HG03439 (cell line): ENCODE measurements around the gene MKRN2.

Experiments used
- ATAC-seq: cut with Tn5 transposase; IDR thresholded peaks from one replicate; pipeline ENCODE4 v1.9.1; 2021; ENCODE audit warnings: mild to moderate bottlenecking, moderate library complexity; ENCODE audit not compliant: unreplicated experiment

Gene MKRN2

GRCh38 chr3:12553921-12554391 is 2.9 kb upstream of the MKRN2 start:
- ATAC-seq: no peak

GRCh38 chr3:12556314-12556689 is 585 bp upstream of the MKRN2 start:
- no peak for ATAC-seq

GRCh38 chr3:12557473-12558100 is 700 bp downstream of the MKRN2 start:
- no peak for ATAC-seq

- ATAC-seq: no peak
Measured at GRCh38 chr3:12558706-12559105, 1.8 kb downstream of the MKRN2 start.

GRCh38 chr3:12559520-12559919 is 2.6 kb downstream of the MKRN2 start:
- no peak for ATAC-seq

GRCh38 chr3:12560505-12561190 is 3.8 kb downstream of the MKRN2 start:
- ATAC-seq: peak; percentile 46

GRCh38 chr3:12561397-12561796 is 4.5 kb downstream of the MKRN2 start:
- ATAC-seq: no peak

- ATAC-seq: no peak
Measured at GRCh38 chr3:12562451-12562850, 5.6 kb downstream of the MKRN2 start.

- ATAC-seq: no peak
Measured at GRCh38 chr3:12566976-12567375, 10.1 kb downstream of the MKRN2 start.

GRCh38 chr3:12568747-12569146 is 11.9 kb downstream of the MKRN2 start:
- ATAC-seq: no peak

GRCh38 chr3:12569836-12570235 is 12.9 kb downstream of the MKRN2 start:
- no peak for ATAC-seq

GRCh38 chr3:12571986-12572385 is 15.1 kb downstream of the MKRN2 start:
- ATAC-seq: no peak

- no peak for ATAC-seq
Measured at GRCh38 chr3:12574131-12574530, 17.2 kb downstream of the MKRN2 start.

GRCh38 chr3:12574661-12575060 is 17.8 kb downstream of the MKRN2 start:
- no peak for ATAC-seq

- no peak for ATAC-seq
Measured at GRCh38 chr3:12577379-12577778, 20.5 kb downstream of the MKRN2 start.

- no peak for ATAC-seq
Measured at GRCh38 chr3:12578742-12579141, 21.9 kb downstream of the MKRN2 start.

- ATAC-seq: no peak
Measured at GRCh38 chr3:12579456-12579855, 22.6 kb downstream of the MKRN2 start.

- no peak for ATAC-seq
Measured at GRCh38 chr3:12579905-12580304, 23.0 kb downstream of the MKRN2 start.

GRCh38 chr3:12582730-12583129 is 25.8 kb downstream of the MKRN2 start:
- no peak for ATAC-seq

- ATAC-seq: no peak
Measured at GRCh38 chr3:12583280-12583679, 26.4 kb downstream of the MKRN2 start.

- no peak for ATAC-seq
Measured at GRCh38 chr3:12584083-12584482, 27.2 kb downstream of the MKRN2 start.

- no peak for ATAC-seq
Measured at GRCh38 chr3:12585181-12585580, 28.3 kb downstream of the MKRN2 start.

- ATAC-seq: no peak
Measured at GRCh38 chr3:12585970-12586369, 29.1 kb downstream of the MKRN2 start.
